Glutamatergic neuron (in vitro differentiated cells): ENCODE data around the gene MIA. TPM values are rescaled to one million over a fixed set of nuclear protein-coding genes. Genes with fewer than 3 reads are reported as not detected.
"Not testable (repeated sequence)": the region's sequence is repeated elsewhere in the genome, so short reads cannot be mapped to it uniquely, and the experiment has no call there.

Source experiments
- DNase-seq: peaks from one replicate; pipeline ENCODE4 v3.0.0; 2022
- H3K27ac Mint-ChIP-seq: one replicate; pipeline ENCODE4 v1.8.0; 2020; ENCODE audit warnings: mild to moderate bottlenecking, mixed read lengths, inconsistent platforms; ENCODE audit not compliant: unreplicated experiment
- H3K27me3 Mint-ChIP-seq: one replicate; pipeline ENCODE4 v1.8.0; 2020; ENCODE audit warnings: mild to moderate bottlenecking, moderate library complexity, mixed read lengths, inconsistent platforms; ENCODE audit not compliant: unreplicated experiment
- H3K36me3 Mint-ChIP-seq: one replicate; pipeline ENCODE4 v1.8.0; 2020; ENCODE audit warnings: mild to moderate bottlenecking, mixed read lengths, inconsistent platforms; ENCODE audit not compliant: unreplicated experiment
- H3K4me1 Mint-ChIP-seq: one replicate; pipeline ENCODE4 v1.8.0; 2020; ENCODE audit warnings: mild to moderate bottlenecking, low read depth, mixed read lengths, inconsistent platforms; ENCODE audit not compliant: unreplicated experiment
- H3K4me3 Mint-ChIP-seq: one replicate; pipeline ENCODE4 v1.8.0; 2020; ENCODE audit warnings: mild to moderate bottlenecking, mixed read lengths, inconsistent platforms; ENCODE audit not compliant: unreplicated experiment
- H3K9me3 Mint-ChIP-seq: one replicate; pipeline ENCODE4 v1.8.0; 2020; ENCODE audit warnings: mild to moderate bottlenecking, moderate library complexity, mixed read lengths, inconsistent platforms; ENCODE audit not compliant: unreplicated experiment
- total RNA-seq: library from RNA; stranded (reverse); fragmentation: NEBNext Ultra II Directional; extraction: Animal tissue kit (Norgen Biotek cat#: 25700); gene quantifications from one replicate; pipeline ENCODE4 v1.2.1, GENCODE V29; 2021; ENCODE audit not compliant: unreplicated experiment

Gene MIA
- total RNA-seq, 1 donor from 2014 or later, result not detected

DNA sequence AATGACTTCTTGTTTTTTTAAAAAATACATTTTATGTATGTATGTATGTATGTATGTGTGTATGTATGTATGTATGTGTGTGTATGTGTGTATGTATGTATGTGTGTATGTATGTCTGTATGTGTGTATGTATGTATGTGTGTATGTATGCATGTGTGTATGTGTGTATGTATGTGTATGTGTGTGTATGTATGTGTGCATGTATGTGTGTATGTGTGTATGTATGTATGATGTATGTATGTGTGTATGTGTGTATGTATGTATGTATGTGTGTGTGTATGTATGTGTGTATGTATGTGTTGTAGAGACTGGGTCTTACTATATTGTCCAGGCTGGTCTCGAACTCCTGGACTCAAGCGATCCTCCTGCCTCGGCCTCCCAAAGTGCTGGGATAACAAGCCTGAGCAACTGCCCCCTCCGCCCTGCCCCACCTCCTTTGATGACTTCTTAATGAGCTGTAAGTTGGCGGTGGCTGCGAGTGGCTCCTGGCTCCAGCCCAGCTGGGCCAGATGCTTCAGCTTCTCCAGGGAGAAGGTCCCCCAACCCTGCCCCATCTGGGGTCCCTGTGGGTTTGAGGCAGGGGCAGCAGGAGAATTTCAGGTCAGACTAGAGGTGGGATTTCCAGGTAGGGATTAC lies 50.3 kb downstream of the MIA start:
- H3K36me3 Mint-ChIP-seq, DNase-seq, H3K27ac Mint-ChIP-seq, H3K4me1 Mint-ChIP-seq, H3K9me3 Mint-ChIP-seq, H3K4me3 Mint-ChIP-seq, H3K27me3 Mint-ChIP-seq: not testable (repeated sequence)

DNA sequence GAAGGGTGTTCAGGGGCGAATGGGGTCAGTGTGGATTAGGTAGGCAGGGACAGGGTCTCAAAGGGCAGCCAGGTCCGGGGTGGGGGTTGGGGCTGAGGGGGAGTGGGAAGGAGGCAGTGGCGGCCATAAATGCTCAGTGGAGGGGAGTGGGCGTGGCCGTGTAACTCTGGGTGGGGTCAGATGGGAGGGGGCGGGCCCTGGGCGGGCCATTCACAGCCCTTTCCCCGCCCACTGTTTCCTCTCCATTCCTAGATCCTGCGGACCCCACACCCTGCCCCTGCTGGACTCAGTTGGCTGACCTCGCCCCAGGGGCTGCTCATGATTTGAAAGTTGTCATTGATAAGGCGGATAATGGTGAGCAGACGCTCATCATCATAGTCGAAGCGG lies 51.0 kb downstream of the MIA start:
- H3K36me3 Mint-ChIP-seq, DNase-seq, H3K4me1 Mint-ChIP-seq, H3K27ac Mint-ChIP-seq, H3K9me3 Mint-ChIP-seq, H3K27me3 Mint-ChIP-seq, H3K4me3 Mint-ChIP-seq: not testable (repeated sequence)

DNA sequence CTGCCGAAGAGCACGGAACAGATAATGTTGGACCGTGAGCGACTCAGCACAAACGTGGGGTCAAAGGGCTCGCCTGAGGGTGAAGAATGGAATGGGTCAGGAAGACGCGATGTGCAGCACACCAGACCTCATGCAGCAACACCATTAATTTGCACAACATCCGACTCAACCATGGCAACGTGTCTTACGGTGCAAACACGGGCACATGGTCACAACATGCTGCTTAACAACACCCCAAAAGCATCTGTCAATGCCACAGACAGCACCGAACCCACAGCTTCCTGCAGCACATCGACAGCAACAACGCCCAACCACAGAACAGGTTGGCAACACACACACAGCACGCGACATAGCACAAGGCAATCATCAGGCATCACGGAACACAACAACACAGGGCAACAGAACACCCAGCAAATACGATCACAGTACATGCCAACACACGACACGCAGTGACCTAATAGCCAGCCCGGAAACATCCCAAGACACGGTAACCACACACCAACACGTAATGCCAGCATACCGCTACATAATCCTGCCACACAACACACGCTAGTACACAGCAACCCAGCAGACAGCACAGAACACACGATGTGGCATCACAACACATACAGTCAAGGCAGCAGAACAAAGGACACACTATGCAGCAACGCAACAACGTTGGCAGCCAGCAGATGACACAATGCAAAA lies 51.5 kb downstream of the MIA start:
- not testable (repeated sequence) for H3K36me3 Mint-ChIP-seq, H3K27ac Mint-ChIP-seq, H3K9me3 Mint-ChIP-seq, H3K27me3 Mint-ChIP-seq, H3K4me3 Mint-ChIP-seq, H3K4me1 Mint-ChIP-seq, DNase-seq

Other genes starting within 250 kb of the MIA start
- 170 TPM for gene SHKBP1, start 198.6 kb upstream of the MIA start, total RNA-seq
- 169 TPM for gene LTBP4, start 174.2 kb upstream of the MIA start, total RNA-seq
- 250 TPM for gene NUMBL, start 84.9 kb upstream of the MIA start, total RNA-seq
- gene COQ8B, start 58.6 kb upstream of the MIA start, total RNA-seq, result 49.9 TPM
- 13.8 TPM for gene ITPKC, start 58.4 kb upstream of the MIA start, total RNA-seq
- gene ACTMAP, start 25.0 kb upstream of the MIA start, total RNA-seq, result 20.7 TPM
- gene SNRPA, start 24.3 kb upstream of the MIA start, total RNA-seq, result 70.3 TPM
- 43.2 TPM for gene RAB4B, start 2.7 kb downstream of the MIA start, total RNA-seq
- gene EGLN2, start 23.7 kb downstream of the MIA start, total RNA-seq, result 142 TPM
- not detected for gene CYP2A6, start 74.9 kb downstream of the MIA start, total RNA-seq
- gene CYP2A7, start 106.7 kb downstream of the MIA start, total RNA-seq, result not detected
- not detected for gene CYP2B6, start 215.8 kb downstream of the MIA start, total RNA-seq